HEK293 (cell line): ENCODE measurements around the gene CCDC77.

Experiments
- CTCF ChIA-PET: fragments of 350-600 bp; formaldehyde crosslinking; extraction: SDS; loops from one replicate; lab custom pipeline; 2021; ENCODE audit warnings: antibody characterized with exemption; lab: Yijun Ruan, JAX
- POLR2A ChIA-PET: fragments of 300-600 bp; formaldehyde crosslinking; extraction: SDS; loops from one replicate; lab custom pipeline; 2020; ENCODE audit warnings: antibody characterized with exemption, inconsistent platforms; lab: Yijun Ruan, JAX
- H3K27ac ChIP-seq: fragments of 200-500 bp; sonication (Bioruptor generic); 2 replicates; pipeline ENCODE4 v1.5.1; 2014; ENCODE audit warnings: low read depth, low read length, control low read depth, inconsistent platforms; ENCODE audit errors: extremely low read depth
- H3K36me3 ChIP-seq, 2 experiments: fragments of 200-500 bp in 1 of 2; sonication (Bioruptor generic) in 1 of 2; 1 replicate in 1 of 2; 2 replicates in 1 of 2; pipeline ENCODE4 v1.5.1; 2014 to 2017; ENCODE audit warnings: inconsistent platforms in 2 of 2, low read length in 2 of 2; ENCODE audit not compliant: control insufficient read depth in 2 of 2, insufficient read depth in 1 of 2
- H3K4me1 ChIP-seq: fragments of 200-500 bp; sonication (Bioruptor generic); 2 replicates; pipeline ENCODE4 v1.5.1; 2014; ENCODE audit warnings: mild to moderate bottlenecking, low read length, inconsistent platforms; ENCODE audit not compliant: control insufficient read depth, insufficient read depth
- H3K4me3 ChIP-seq: 2 replicates; pipeline ENCODE4 v1.5.1; 2011; ENCODE audit warnings: low read depth, mild to moderate bottlenecking, control low read depth, low read length, moderate library complexity
- H3K9me3 ChIP-seq: fragments of 200-500 bp; sonication (Bioruptor generic); 2 replicates; pipeline ENCODE4 v1.5.1; 2014; ENCODE audit warnings: low read depth, low read length, inconsistent platforms; ENCODE audit not compliant: control insufficient read depth, insufficient read depth
- AEBP2 ChIP-seq: fragments of 450-650 bp; formaldehyde crosslinking; IDR thresholded peaks from 2 replicates; pipeline ENCODE4 v1.5.1; 2016; ENCODE audit warnings: missing biosample characterization, missing genetic modification characterization, borderline replicate concordance
- BCL6B ChIP-seq: fragments of 450-650 bp; formaldehyde crosslinking; IDR thresholded peaks from 2 replicates; pipeline ENCODE4 v1.5.1; 2017; ENCODE audit warnings: missing biosample characterization, missing genetic modification characterization
- HOXA7 ChIP-seq: sonication (generic); formaldehyde crosslinking; IDR thresholded peaks from 2 replicates; pipeline ENCODE4 v1.8.1; 2022; ENCODE audit warnings: missing genetic modification reagents, borderline replicate concordance
- KLF9 ChIP-seq: fragments of 450-650 bp; formaldehyde crosslinking; IDR thresholded peaks from 2 replicates; pipeline ENCODE4 v1.5.1; 2016; ENCODE audit warnings: missing biosample characterization, missing genetic modification characterization, low read depth
- MZF1 ChIP-seq: fragments of 450-650 bp; formaldehyde crosslinking; IDR thresholded peaks from 2 replicates; pipeline ENCODE4 v1.5.1; 2017; ENCODE audit warnings: missing biosample characterization, missing genetic modification characterization, borderline replicate concordance
- PRDM6 ChIP-seq: fragments of 450-650 bp; formaldehyde crosslinking; IDR thresholded peaks from 2 replicates; pipeline ENCODE4 v1.5.1; 2017; ENCODE audit warnings: missing biosample characterization, missing genetic modification characterization
- RBAK ChIP-seq: fragments of 450-650 bp; formaldehyde crosslinking; IDR thresholded peaks from 2 replicates; pipeline ENCODE4 v1.5.1; 2016; ENCODE audit warnings: missing biosample characterization, missing genetic modification characterization
- REPIN1 ChIP-seq: fragments of 450-650 bp; formaldehyde crosslinking; IDR thresholded peaks from 2 replicates; pipeline ENCODE4 v1.5.1; 2017; ENCODE audit warnings: missing biosample characterization, missing genetic modification characterization, low read depth
- SCRT2 ChIP-seq: fragments of 450-650 bp; formaldehyde crosslinking; IDR thresholded peaks from 2 replicates; pipeline ENCODE4 v1.5.1; 2016; ENCODE audit warnings: missing biosample characterization, missing genetic modification characterization
- SP3 ChIP-seq: fragments of 450-650 bp; formaldehyde crosslinking; IDR thresholded peaks from 2 replicates; pipeline ENCODE4 v1.5.1; 2016; ENCODE audit warnings: missing biosample characterization, missing genetic modification characterization
- ZFP69B ChIP-seq: fragments of 450-650 bp; formaldehyde crosslinking; IDR thresholded peaks from 2 replicates; pipeline ENCODE4 v1.5.1; 2016; ENCODE audit warnings: missing biosample characterization, missing genetic modification characterization
- ZNF148 ChIP-seq: fragments of 450-650 bp; formaldehyde crosslinking; IDR thresholded peaks from 2 replicates; pipeline ENCODE4 v1.5.0; 2017; ENCODE audit warnings: missing biosample characterization, missing genetic modification characterization, borderline replicate concordance
- ZNF202 ChIP-seq: fragments of 450-650 bp; formaldehyde crosslinking; IDR thresholded peaks from 2 replicates; pipeline ENCODE4 v1.5.1; 2016; ENCODE audit warnings: missing biosample characterization, missing genetic modification characterization, borderline replicate concordance
- ZNF280D ChIP-seq: fragments of 450-650 bp; formaldehyde crosslinking; IDR thresholded peaks from 2 replicates; pipeline ENCODE4 v1.5.1; 2016; ENCODE audit warnings: missing biosample characterization, missing genetic modification characterization
- ZNF416 ChIP-seq: fragments of 450-650 bp; formaldehyde crosslinking; IDR thresholded peaks from 2 replicates; pipeline ENCODE4 v1.5.1; 2016; ENCODE audit warnings: missing biosample characterization, missing genetic modification characterization
- ZNF423 ChIP-seq: fragments of 450-650 bp; formaldehyde crosslinking; IDR thresholded peaks from 2 replicates; pipeline ENCODE4 v1.5.1; 2016; ENCODE audit warnings: missing biosample characterization, missing genetic modification characterization
- ZNF48 ChIP-seq: fragments of 450-650 bp; formaldehyde crosslinking; IDR thresholded peaks from 2 replicates; pipeline ENCODE4 v1.5.1; 2016; ENCODE audit warnings: missing biosample characterization, missing genetic modification characterization
- ZNF621 ChIP-seq: fragments of 450-650 bp; formaldehyde crosslinking; IDR thresholded peaks from 2 replicates; pipeline ENCODE4 v1.5.1; 2017; ENCODE audit warnings: missing biosample characterization, missing genetic modification characterization
- ZNF626 ChIP-seq: fragments of 450-650 bp; sonication (Bioruptor Pico); formaldehyde crosslinking; IDR thresholded peaks from 2 replicates; pipeline ENCODE4 v1.5.1; 2018; ENCODE audit warnings: missing biosample characterization, missing genetic modification characterization, inconsistent platforms
- ZNF664 ChIP-seq: fragments of 450-650 bp; formaldehyde crosslinking; IDR thresholded peaks from 2 replicates; pipeline ENCODE4 v1.5.1; 2016; ENCODE audit warnings: missing biosample characterization, missing genetic modification characterization
- ZNF704 ChIP-seq: fragments of 450-650 bp; formaldehyde crosslinking; IDR thresholded peaks from 2 replicates; pipeline ENCODE4 v1.5.1; 2016; ENCODE audit warnings: missing biosample characterization, missing genetic modification characterization
- ZNF707 ChIP-seq: fragments of 450-650 bp; formaldehyde crosslinking; IDR thresholded peaks from 2 replicates; pipeline ENCODE4 v1.5.1; 2016; ENCODE audit warnings: missing biosample characterization, missing genetic modification characterization
- ZNF768 ChIP-seq: fragments of 450-650 bp; formaldehyde crosslinking; IDR thresholded peaks from 2 replicates; pipeline ENCODE4 v1.5.1; 2018; ENCODE audit warnings: missing biosample characterization, mild to moderate bottlenecking, missing genetic modification characterization

CCDC77 gene

GRCh38 chr12:468671-469389 is 67.4 kb downstream of the CCDC77 start:
- Histone ChIP-seq H3K27ac (no peak overlapping the region), H3K4me3 (no peak overlapping the region), H3K9me3 (no peaks in the 10 kb centered on the region), H3K36me3 (no peaks in the 10 kb centered on the region; a peak in 1 of 3 replicates), H3K4me1 (peaks cover 3% of the 10 kb centered on the region; the same call in 1 of the 2 replicates)
- ChIA-PET CTCF (interaction anchor here (0.6 to 1.5 kb wide), 5 partner anchors 15 to 78 kb away, joined by 3 to 5 read pairs (median 3); no protein-coding TSS in a partner anchor), POLR2A (interaction anchor here (1.4 kb wide), 1 partner anchor 8 kb away, joined by 3 read pairs; no protein-coding TSS in a partner anchor)
- no peak for TF ChIP-seq AEBP2 (tag by site-specific recombination)
- TF ChIP-seq ZNF626 (tag by site-specific recombination), result no peak
- TF ChIP-seq ZNF707 (tag by site-specific recombination), result no peak
- TF ChIP-seq SP3 (tag by site-specific recombination), result no peak
- TF ChIP-seq PRDM6, result peak; percentile 64
- 0 out of 2 replicates have a peak, but pooled peaks have one; percentile 29 for TF ChIP-seq ZNF664 (tag by site-specific recombination)
- no peak for TF ChIP-seq SCRT2 (tag by site-specific recombination)
- TF ChIP-seq BCL6B (tag by site-specific recombination), result peak; percentile 19; the same call in 1 of the 2 replicates
- no peak for TF ChIP-seq ZNF768 (tag by site-specific recombination)
- TF ChIP-seq ZNF48 (tag by site-specific recombination), result no peak
- 0 out of 2 replicates have a peak, but pooled peaks have one; percentile 30 for TF ChIP-seq ZFP69B (tag by site-specific recombination)

- POLR2A ChIA-PET, result interaction anchor here (1.4 kb wide), 1 partner anchor 10 kb away, joined by 3 read pairs; no protein-coding TSS in a partner anchor
- CTCF ChIA-PET, result interaction anchor here (1.2 to 1.5 kb wide), 2 partner anchors 28 to 77 kb away, joined by 3 read pairs; no protein-coding TSS in a partner anchor
- no peaks in the 10 kb centered on the region; a peak in 1 of 3 replicates for H3K36me3 ChIP-seq
- H3K9me3 ChIP-seq, result no peaks in the 10 kb centered on the region
- no peak overlapping the region for H3K4me3 ChIP-seq
- no peak overlapping the region for H3K27ac ChIP-seq
- peaks cover 3% of the 10 kb centered on the region; the same call in 1 of the 2 replicates for H3K4me1 ChIP-seq
- TF ChIP-seq ZNF148 (tag by site-specific recombination) (no peak), HOXA7 (CRISPR knock-in tag) (no peak), ZNF423 (tag by site-specific recombination) (no peak), REPIN1 (tag by site-specific recombination) (no peak), KLF9 (tag by site-specific recombination) (no peak), ZNF704 (tag by site-specific recombination) (no peak), MZF1 (tag by site-specific recombination) (no peak), ZNF280D (no peak), ZNF416 (tag by site-specific recombination) (no peak), RBAK (no peak), ZNF202 (tag by site-specific recombination) (no peak), ZNF621 (tag by site-specific recombination) (no peak)
These were observed 68.7 kb downstream of the CCDC77 start for GRCh38 chr12:470133-470532.
